ENCODE results near the gene UTP25. TPM values are rescaled to one million over a fixed set of nuclear protein-coding genes. Genes with fewer than 3 reads are reported as not detected.

UTP25 gene
- total RNA-seq, 4 donors from 2014 or later, result 3.7 to 8.0 (median 7.3) TPM

DNA sequence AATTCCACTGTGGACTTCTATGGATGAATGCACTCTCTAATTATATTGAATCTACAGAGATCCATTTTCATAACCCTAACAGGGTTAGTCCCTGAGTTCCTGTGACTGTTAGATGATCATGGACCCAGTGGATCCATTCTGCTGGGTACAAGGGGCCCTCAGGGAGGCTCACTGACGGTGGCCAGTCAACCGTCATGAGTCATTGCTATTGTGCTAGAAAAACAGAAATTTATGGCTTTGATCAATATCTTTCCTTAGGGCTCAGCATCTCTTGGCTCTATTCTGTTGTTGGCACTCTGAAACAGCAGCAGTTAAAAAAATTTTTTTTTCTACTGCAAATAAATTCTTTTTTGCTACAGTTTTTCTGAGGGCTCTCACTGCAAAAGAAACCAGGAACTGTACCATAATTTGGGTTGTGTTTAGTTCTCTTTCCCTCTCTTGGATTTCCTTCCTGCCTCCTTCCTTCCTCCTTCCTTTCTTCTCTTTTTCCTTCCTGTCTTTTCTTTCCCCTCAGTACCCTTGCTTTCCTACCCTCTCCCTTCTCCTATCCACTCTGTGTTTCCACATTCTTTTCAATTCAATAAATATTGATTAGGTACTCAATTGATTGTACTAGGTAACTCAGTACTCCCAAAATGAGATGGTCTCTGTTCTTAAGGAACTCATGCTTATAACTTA lies 49.5 kb downstream of the UTP25 start:
- Histone ChIP-seq H3K4me3 (no peak overlapping the region), H3K27me3 (peaks cover 0 to 26% (median 0%) of the 10 kb centered on the region in 4 donors), H3K36me3 (no peaks in the 10 kb centered on the region), H3K9me3 (no peaks in the 10 kb centered on the region), H3K4me1 (no peaks in the 10 kb centered on the region), H3K27ac (replicated peaks in 1 of 4) (no peak overlapping the region)
- TF ChIP-seq POLR2AphosphoS5 (IDR thresholded peaks at IDR 0.05), result no peak
- TF ChIP-seq POLR2A (IDR thresholded peaks at IDR 0.05; ENCODE audit: low read depth), result no peak
- TF ChIP-seq, protein P1, sequence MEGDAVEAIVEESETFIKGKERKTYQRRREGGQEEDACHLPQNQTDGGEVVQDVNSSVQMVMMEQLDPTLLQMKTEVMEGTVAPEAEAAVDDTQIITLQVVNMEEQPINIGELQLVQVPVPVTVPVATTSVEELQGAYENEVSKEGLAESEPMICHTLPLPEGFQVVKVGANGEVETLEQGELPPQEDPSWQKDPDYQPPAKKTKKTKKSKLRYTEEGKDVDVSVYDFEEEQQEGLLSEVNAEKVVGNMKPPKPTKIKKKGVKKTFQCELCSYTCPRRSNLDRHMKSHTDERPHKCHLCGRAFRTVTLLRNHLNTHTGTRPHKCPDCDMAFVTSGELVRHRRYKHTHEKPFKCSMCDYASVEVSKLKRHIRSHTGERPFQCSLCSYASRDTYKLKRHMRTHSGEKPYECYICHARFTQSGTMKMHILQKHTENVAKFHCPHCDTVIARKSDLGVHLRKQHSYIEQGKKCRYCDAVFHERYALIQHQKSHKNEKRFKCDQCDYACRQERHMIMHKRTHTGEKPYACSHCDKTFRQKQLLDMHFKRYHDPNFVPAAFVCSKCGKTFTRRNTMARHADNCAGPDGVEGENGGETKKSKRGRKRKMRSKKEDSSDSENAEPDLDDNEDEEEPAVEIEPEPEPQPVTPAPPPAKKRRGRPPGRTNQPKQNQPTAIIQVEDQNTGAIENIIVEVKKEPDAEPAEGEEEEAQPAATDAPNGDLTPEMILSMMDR (IDR thresholded peaks at IDR 0.05), result no peak
- no peak for TF ChIP-seq EP300 (IDR thresholded peaks at IDR 0.05)
- 80% methylated on average over 2 of the region's 2 CpGs for WGBS
- DNase-seq (ENCODE audit: extremely low spot score), result no peak
- intact Hi-C loops (cut with DNase I), result no loop called here

DNA sequence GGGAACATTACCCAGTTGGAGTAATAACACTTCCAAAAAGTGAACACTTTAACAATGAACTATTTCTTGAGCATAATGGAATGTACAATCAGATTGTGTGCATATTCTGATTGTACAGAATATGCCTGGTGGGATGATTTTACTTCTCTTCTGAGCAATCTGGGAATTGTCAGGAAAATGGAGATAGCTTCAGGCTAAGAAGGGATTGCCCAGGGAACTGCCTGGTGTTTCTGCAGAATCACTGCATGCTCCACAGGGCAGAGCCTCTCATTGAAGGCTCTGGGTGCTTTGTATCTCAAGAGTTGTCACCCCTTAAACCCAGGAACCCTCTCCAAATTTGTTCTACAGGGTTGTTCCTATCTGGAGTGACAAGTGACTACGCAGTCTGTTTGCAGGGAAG lies 51.2 kb downstream of the UTP25 start:
- Histone ChIP-seq H3K27ac (replicated peaks in 1 of 4) (no peak overlapping the region), H3K4me1 (peaks cover 0 to 3% (median 0%) of the 10 kb centered on the region in 4 donors), H3K4me3 (no peak overlapping the region), H3K36me3 (no peaks in the 10 kb centered on the region), H3K9me3 (no peaks in the 10 kb centered on the region), H3K27me3 (peaks cover 0 to 29% (median 0%) of the 10 kb centered on the region in 4 donors)
- TF ChIP-seq POLR2A (IDR thresholded peaks at IDR 0.05; ENCODE audit: low read depth), result no peak
- TF ChIP-seq EP300 (IDR thresholded peaks at IDR 0.05), result no peak
- TF ChIP-seq, protein P1 (IDR thresholded peaks at IDR 0.05), result no peak
- no peak for TF ChIP-seq POLR2AphosphoS5 (IDR thresholded peaks at IDR 0.05)
- no peak for DNase-seq (ENCODE audit: extremely low spot score)
- 100% methylated on average over 1 of the region's 1 CpG for WGBS
- intact Hi-C loops (cut with DNase I), result no loop called here

DNA sequence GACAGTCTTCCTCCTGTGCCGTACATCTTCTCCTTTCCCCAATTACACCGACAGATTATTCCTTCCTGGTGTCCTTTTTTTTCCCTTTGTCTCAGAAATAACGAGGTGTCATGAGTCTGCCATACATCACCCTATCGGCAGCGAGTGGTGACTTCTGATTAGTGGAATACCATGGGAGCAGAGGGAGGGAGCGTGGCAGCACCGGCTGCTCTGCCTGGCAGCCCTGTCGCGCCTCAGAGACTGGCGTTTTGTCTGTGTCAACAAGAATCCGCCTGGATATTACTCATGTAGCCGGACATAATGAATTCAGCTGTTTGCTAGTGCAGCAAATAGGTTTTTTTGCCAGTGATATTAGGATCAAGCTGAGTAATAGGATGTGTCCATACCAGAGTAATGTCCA lies 51.8 kb downstream of the UTP25 start:
- Histone ChIP-seq H3K27ac (replicated peaks in 1 of 4) (no peak overlapping the region), H3K9me3 (no peaks in the 10 kb centered on the region), H3K36me3 (no peaks in the 10 kb centered on the region), H3K4me3 (no peak overlapping the region), H3K27me3 (peaks cover 0 to 29% (median 0%) of the 10 kb centered on the region in 4 donors), H3K4me1 (peaks cover 0 to 4% (median 3%) of the 10 kb centered on the region in 4 donors)
- intact Hi-C loops (cut with DNase I), result no loop called here
- WGBS, result 83% methylated on average over 12 of the region's 12 CpGs
- TF ChIP-seq EP300 (IDR thresholded peaks at IDR 0.05) (no peak), POLR2A (IDR thresholded peaks at IDR 0.05; ENCODE audit: low read depth) (no peak)
- TF ChIP-seq, protein P1 (IDR thresholded peaks at IDR 0.05), result no peak
- no peak for DNase-seq (ENCODE audit: extremely low spot score)

DNA sequence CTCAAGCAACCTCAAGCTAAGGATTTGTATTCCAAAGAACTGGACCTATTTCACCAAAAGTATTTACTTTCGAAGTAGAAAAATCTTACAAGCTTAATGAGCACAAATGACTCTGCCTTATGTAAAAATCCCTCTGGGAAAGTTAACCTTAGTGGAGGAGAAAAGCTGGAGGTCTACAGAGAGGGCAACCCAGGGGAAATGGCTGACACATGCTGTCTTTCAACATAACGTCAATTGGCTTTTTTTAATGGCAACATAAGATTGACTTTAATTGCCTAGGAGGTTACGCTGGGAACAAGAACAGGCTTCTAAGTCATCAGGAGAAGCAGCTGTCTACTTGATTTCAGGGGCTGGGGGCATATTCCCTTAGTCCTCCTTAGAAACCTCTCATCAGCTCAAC lies 52.3 kb downstream of the UTP25 start:
- intact Hi-C loops (cut with DNase I), result no loop called here
- Histone ChIP-seq H3K27me3 (peaks cover 0 to 29% (median 0%) of the 10 kb centered on the region in 4 donors), H3K4me3 (no peak overlapping the region), H3K9me3 (no peaks in the 10 kb centered on the region), H3K4me1 (peaks cover 0 to 5% (median 4%) of the 10 kb centered on the region in 4 donors), H3K27ac (replicated peaks in 1 of 4) (no peak overlapping the region), H3K36me3 (no peaks in the 10 kb centered on the region)
- no peak for DNase-seq (ENCODE audit: extremely low spot score)
- no peak for TF ChIP-seq POLR2AphosphoS5 (IDR thresholded peaks at IDR 0.05)
- TF ChIP-seq, protein P1 (IDR thresholded peaks at IDR 0.05), result no peak
- TF ChIP-seq POLR2A (IDR thresholded peaks at IDR 0.05; ENCODE audit: low read depth), result no peak
- no peak for TF ChIP-seq EP300 (IDR thresholded peaks at IDR 0.05)
- WGBS, result 81% methylated on average over 3 of the region's 3 CpGs
